Neural progenitor cell (in vitro differentiated cells): ENCODE measurements around the gene PRUNE1. TPM values are rescaled to one million over a fixed set of nuclear protein-coding genes. Genes with fewer than 3 reads are reported as not detected.

Source experiments
- DNase-seq: peaks from one replicate; pipeline ENCODE4 v3.0.0-alpha.2; 2016; ENCODE audit warnings: low spot score
- H2AFZ ChIP-seq: fragments of 200-600 bp; sonication (generic); replicated peaks from 2 replicates; pipeline ENCODE4 v1.6.1; 2016; ENCODE audit warnings: antibody characterized with exemption
- H3F3A ChIP-seq: fragments of 200-600 bp; sonication (generic); 2 replicates; pipeline ENCODE4 v1.6.1; 2016; ENCODE audit warnings: antibody characterized with exemption, low read depth
- H3K27ac ChIP-seq: fragments of 200-600 bp; sonication (generic); 2 replicates; pipeline ENCODE4 v1.5.1; 2016; ENCODE audit warnings: mild to moderate bottlenecking
- H3K27me3 ChIP-seq: fragments of 200-600 bp; sonication (generic); 2 replicates; pipeline ENCODE4 v1.6.1; 2016; ENCODE audit warnings: mild to moderate bottlenecking, moderate library complexity
- H3K36me3 ChIP-seq: fragments of 200-600 bp; sonication (generic); 2 replicates; pipeline ENCODE4 v1.5.1; 2016
- H3K4me1 ChIP-seq: fragments of 200-600 bp; sonication (generic); 2 replicates; pipeline ENCODE4 v1.6.1; 2016; ENCODE audit warnings: mixed run types
- H3K4me2 ChIP-seq: fragments of 200-600 bp; sonication (generic); 2 replicates; pipeline ENCODE4 v1.6.1; 2016
- H3K4me3 ChIP-seq: fragments of 200-600 bp; sonication (generic); 2 replicates; pipeline ENCODE4 v1.5.1; 2016
- H3K79me2 ChIP-seq: fragments of 200-600 bp; sonication (generic); 2 replicates; pipeline ENCODE4 v1.6.1; 2016; ENCODE audit warnings: low read depth
- H3K9ac ChIP-seq: fragments of 200-600 bp; sonication (generic); 2 replicates; pipeline ENCODE4 v1.6.1; 2016
- H3K9me3 ChIP-seq: fragments of 200-600 bp; sonication (generic); 2 replicates; pipeline ENCODE4 v1.5.1; 2016; ENCODE audit warnings: low read depth
- H4K20me1 ChIP-seq: fragments of 200-600 bp; sonication (generic); 2 replicates; pipeline ENCODE4 v1.6.1; 2016; ENCODE audit warnings: low read depth
- H3K27ac Mint-ChIP-seq: 3 replicates; pipeline ENCODE4 v1.8.0; 2021; ENCODE audit warnings: mixed read lengths
- H3K27me3 Mint-ChIP-seq: 2 replicates; pipeline ENCODE4 v1.8.0; 2022; ENCODE audit warnings: low read depth, mild to moderate bottlenecking, inconsistent platforms, moderate library complexity, mixed read lengths; ENCODE audit not compliant: insufficient read depth
- H3K36me3 Mint-ChIP-seq: 3 replicates; pipeline ENCODE4 v1.8.0; 2021; ENCODE audit warnings: mixed read lengths
- H3K4me1 Mint-ChIP-seq: 3 replicates; pipeline ENCODE4 v1.8.0; 2021; ENCODE audit warnings: mixed read lengths
- H3K4me3 Mint-ChIP-seq: 3 replicates; pipeline ENCODE4 v1.8.0; 2021; ENCODE audit warnings: mild to moderate bottlenecking, moderate library complexity, mixed read lengths
- H3K9me3 Mint-ChIP-seq: 3 replicates; pipeline ENCODE4 v1.8.0; 2020; ENCODE audit warnings: mixed read lengths
- CTCF ChIP-seq: fragments of 200-600 bp; sonication (generic); IDR thresholded peaks from 2 replicates; pipeline ENCODE4 v1.5.1; 2017; ENCODE audit warnings: antibody characterized with exemption, mild to moderate bottlenecking
- EZH2 ChIP-seq: fragments of 200-600 bp; sonication (generic); IDR thresholded peaks from 2 replicates; pipeline ENCODE4 v1.6.1; 2017; ENCODE audit warnings: antibody characterized with exemption, mild to moderate bottlenecking, moderate library complexity
- EZH2phosphoT487 ChIP-seq: fragments of 200-600 bp; sonication (generic); IDR thresholded peaks from 2 replicates; pipeline ENCODE4 v1.6.1; 2017; ENCODE audit warnings: antibody characterized with exemption
- total RNA-seq: library from RNA; depleted of rRNA; stranded (reverse); fragments of >200 nt; gene quantifications from 2 replicates; pipeline ENCODE4 v1.2.3, GENCODE V29; 2015; ENCODE audit warnings: low replicate concordance

Gene PRUNE1, protein sequence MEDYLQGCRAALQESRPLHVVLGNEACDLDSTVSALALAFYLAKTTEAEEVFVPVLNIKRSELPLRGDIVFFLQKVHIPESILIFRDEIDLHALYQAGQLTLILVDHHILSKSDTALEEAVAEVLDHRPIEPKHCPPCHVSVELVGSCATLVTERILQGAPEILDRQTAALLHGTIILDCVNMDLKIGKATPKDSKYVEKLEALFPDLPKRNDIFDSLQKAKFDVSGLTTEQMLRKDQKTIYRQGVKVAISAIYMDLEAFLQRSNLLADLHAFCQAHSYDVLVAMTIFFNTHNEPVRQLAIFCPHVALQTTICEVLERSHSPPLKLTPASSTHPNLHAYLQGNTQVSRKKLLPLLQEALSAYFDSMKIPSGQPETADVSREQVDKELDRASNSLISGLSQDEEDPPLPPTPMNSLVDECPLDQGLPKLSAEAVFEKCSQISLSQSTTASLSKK
- total RNA-seq = 27.0 and 33.0 TPM in 2 replicates

- Histone ChIP-seq H3K27ac (no peak within 1 kb of the TSS), H3K27me3 (no peaks in the 10 kb centered on the region), H3K4me2 (peak within 1 kb of the TSS; percentile 82), H3K9me3 (no peaks in the 10 kb centered on the region), H3K4me1 (peaks cover 21% of the 10 kb centered on the region), H3K9ac (peak within 1 kb of the TSS; percentile 38), H4K20me1 (no peaks in the 10 kb centered on the region), H2AFZ (peak within 1 kb of the TSS; percentile 97), H3F3A (peaks cover 25% of the 10 kb centered on the region), H3K79me2 (peaks cover 11% of the 10 kb centered on the region), H3K4me3 (peak within 1 kb of the TSS; percentile 76), H3K36me3 (no peaks in the 10 kb centered on the region)
- H3K27me3 Mint-ChIP-seq = peaks cover 3% of the 10 kb centered on the region
- H3K4me1 Mint-ChIP-seq = peaks cover 49% of the 10 kb centered on the region
- TF ChIP-seq EZH2phosphoT487 (no peak), EZH2 (no peak), CTCF (no peak)
- H3K27ac Mint-ChIP-seq = peak within 1 kb of the TSS; percentile 100
- peak; percentile 98 for DNase-seq
- H3K4me3 Mint-ChIP-seq = peak within 1 kb of the TSS; percentile 97
- no peaks in the 10 kb centered on the region for H3K9me3 Mint-ChIP-seq
- peaks cover 3% of the 10 kb centered on the region for H3K36me3 Mint-ChIP-seq
Observed at GRCh38 chr1:151008244-151009205, at the start of gene PRUNE1. TSS of gene PRUNE1 (plus strand) at chr1:151008449. CDS start at chr1:151008633, 184 bp downstream.

DNA sequence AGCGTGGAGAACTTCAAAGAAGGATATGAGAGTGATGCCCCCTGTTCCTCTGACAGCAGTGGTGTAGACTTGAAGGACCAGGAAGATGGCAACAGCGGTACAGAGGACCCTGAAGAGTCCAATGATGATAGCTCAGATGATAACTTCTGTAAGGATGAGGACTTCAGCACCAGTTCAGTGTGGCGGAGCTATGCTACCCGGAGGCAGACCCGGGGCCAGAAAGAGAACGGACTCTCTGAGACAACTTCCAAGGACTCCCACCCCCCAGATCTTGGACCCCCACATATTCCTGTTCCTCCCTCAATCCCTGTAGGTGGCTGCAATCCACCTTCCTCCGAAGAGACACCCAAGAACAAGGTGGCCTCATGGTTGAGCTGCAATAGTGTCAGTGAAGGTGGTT is 47.6 kb upstream of the PRUNE1 start:
- Mint-ChIP-seq H3K27me3 (peaks cover 3% of the 10 kb centered on the region), H3K27ac (no peak overlapping the region), H3K4me3 (no peak overlapping the region), H3K9me3 (no peaks in the 10 kb centered on the region), H3K36me3 (peaks cover 50% of the 10 kb centered on the region), H3K4me1 (no peaks in the 10 kb centered on the region)
- Histone ChIP-seq H4K20me1 (no peaks in the 10 kb centered on the region), H3K4me2 (no peak overlapping the region), H3K27ac (no peak overlapping the region), H3K4me1 (no peaks in the 10 kb centered on the region), H2AFZ (no peak overlapping the region), H3K9me3 (no peaks in the 10 kb centered on the region), H3K9ac (no peak overlapping the region), H3K27me3 (no peaks in the 10 kb centered on the region), H3K79me2 (no peaks in the 10 kb centered on the region), H3K36me3 (peaks cover 6% of the 10 kb centered on the region), H3F3A (peaks cover 8% of the 10 kb centered on the region), H3K4me3 (no peak overlapping the region)
- no peak for DNase-seq
- TF ChIP-seq CTCF = no peak
- TF ChIP-seq EZH2phosphoT487 = no peak
- no peak for TF ChIP-seq EZH2

GRCh38 chr1:150961756-150962155 is 46.5 kb upstream of the PRUNE1 start:
- TF ChIP-seq EZH2phosphoT487 (no peak), CTCF (no peak), EZH2 (no peak)
- Histone ChIP-seq H3K27me3 (no peaks in the 10 kb centered on the region), H3K4me1 (no peaks in the 10 kb centered on the region), H3K36me3 (peaks cover 6% of the 10 kb centered on the region), H2AFZ (no peak overlapping the region), H3F3A (peaks cover 14% of the 10 kb centered on the region), H3K4me2 (no peak overlapping the region), H3K4me3 (no peak overlapping the region), H3K9ac (no peak overlapping the region), H3K79me2 (no peaks in the 10 kb centered on the region), H3K9me3 (no peaks in the 10 kb centered on the region), H3K27ac (no peak overlapping the region), H4K20me1 (peaks cover 8% of the 10 kb centered on the region)
- Mint-ChIP-seq H3K36me3 (peaks cover 54% of the 10 kb centered on the region), H3K27me3 (peaks cover 3% of the 10 kb centered on the region), H3K27ac (no peak overlapping the region), H3K4me3 (no peak overlapping the region), H3K4me1 (no peaks in the 10 kb centered on the region), H3K9me3 (no peaks in the 10 kb centered on the region)
- no peak for DNase-seq
